ENCODE data around the gene NFIX. TPM values are rescaled to one million over a fixed set of nuclear protein-coding genes. Genes with fewer than 3 reads are reported as not detected.

Gene NFIX
- total RNA-seq, 8 experiments from 2014 or later, result under 0.01 to 72.3 (median 6.4) TPM

DNA sequence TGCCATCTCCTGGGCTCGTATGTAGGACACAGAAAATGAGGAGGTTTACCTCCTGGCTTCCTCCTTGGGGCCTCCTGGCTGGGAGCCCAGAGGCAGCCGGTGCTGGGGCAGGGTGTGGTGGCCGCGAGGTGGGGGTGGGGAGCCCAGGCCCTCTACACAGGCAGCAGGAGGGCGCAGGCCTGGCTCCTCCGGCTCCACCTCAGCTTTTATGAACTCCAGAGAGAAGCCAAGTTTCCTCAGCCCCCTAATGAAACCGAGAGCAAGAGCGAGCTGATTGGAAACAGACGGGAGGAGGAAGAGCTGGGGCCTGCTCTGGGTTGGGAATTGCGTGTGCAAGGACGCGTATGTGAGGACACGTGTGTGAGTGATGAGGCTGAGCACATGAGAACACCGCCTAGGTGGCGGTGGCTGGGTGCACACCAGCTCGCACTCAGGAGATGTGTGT, 84.3 kb downstream of the NFIX start:
- WGBS, 10 experiments, result 29 to 67% methylated on average over 2 to 5 of the region's 16 CpGs; no CpG with 5 or more reads in 8 of the 10 experiments
- H3K4me1 ChIP-seq (replicated peaks in 1 of 2), result peaks cover 10 to 27% of the 10 kb centered on the region in 2 donors
- no peak overlapping the region for H3K27ac ChIP-seq
- ATAC-seq (replicated peaks in 6 of 8), result peak; percentile 31 to 86 (median 48)
- in situ Hi-C loops (cut with MboI; ENCODE audit: low pct_unique_long_range_greater_than_20kb in 2 of 9, low sequenced_read_pairs in 9 of 9, unreplicated experiment in 9 of 9), result loop anchor here in 2 of 9 experiments (25.0 kb wide), 1 partner anchor 92 kb away; the partner anchor contains the start of gene NFIX (in 2 of the 2)
- H3K4me3 ChIP-seq, result no peak overlapping the region

- Histone ChIP-seq H3K4me1 (replicated peaks in 1 of 2) (peaks cover 10 to 27% of the 10 kb centered on the region in 2 donors), H3K27ac (peak overlapping the region in 1 of 2 donors; percentile 11), H3K4me3 (no peak overlapping the region)
- WGBS, 10 experiments, result 0 to 88% (median 40%) methylated on average over 1 to 7 of the region's 14 CpGs; no CpG with 5 or more reads in 1 of the 10 experiments
- in situ Hi-C loops (cut with MboI; ENCODE audit: low pct_unique_long_range_greater_than_20kb in 2 of 9, low sequenced_read_pairs in 9 of 9, unreplicated experiment in 9 of 9), result loop anchor here in 2 of 9 experiments (25.0 kb wide), 1 partner anchor 95 kb away; the partner anchor contains the start of gene NFIX (in 2 of the 2)
- peak in 7 of 8 experiments; percentile 4 to 92 (median 84) for ATAC-seq (replicated peaks in 6 of 8)
Measured at GRCh38 chr19:13082192-13083007, 87.1 kb downstream of the NFIX start.

GRCh38 chr19:13083008-13083404, 87.7 kb downstream of the NFIX start:
- Histone ChIP-seq H3K4me1 (replicated peaks in 1 of 2) (peaks cover 10 to 27% of the 10 kb centered on the region in 2 donors), H3K27ac (no peak overlapping the region), H3K4me3 (no peak overlapping the region)
- in situ Hi-C loops (cut with MboI; ENCODE audit: low pct_unique_long_range_greater_than_20kb in 2 of 9, low sequenced_read_pairs in 9 of 9, unreplicated experiment in 9 of 9), result loop anchor here in 2 of 9 experiments (25.0 kb wide), 1 partner anchor 96 kb away; the partner anchor contains the start of gene NFIX (in 2 of the 2)
- no peak for ATAC-seq (replicated peaks in 6 of 8)
- WGBS, 10 experiments, result 33 to 100% (median 60%) methylated on average over 1 to 5 of the region's 7 CpGs; no CpG with 5 or more reads in 4 of the 10 experiments

- H3K27ac ChIP-seq, result no peak overlapping the region
- peaks cover 10 to 27% of the 10 kb centered on the region in 2 donors for H3K4me1 ChIP-seq (replicated peaks in 1 of 2)
- ATAC-seq (replicated peaks in 6 of 8), result peak in 3 of 8 experiments; percentile 21 to 70 (median 55)
- H3K4me3 ChIP-seq, result no peak overlapping the region
- in situ Hi-C loops (cut with MboI; ENCODE audit: low pct_unique_long_range_greater_than_20kb in 2 of 9, low sequenced_read_pairs in 9 of 9, unreplicated experiment in 9 of 9), result loop anchor here in 2 of 9 experiments (25.0 kb wide), 1 partner anchor 96 kb away; the partner anchor contains the start of gene NFIX (in 2 of the 2)
- WGBS, 10 experiments, result 40 to 80% (median 63%) methylated on average over 1 to 8 of the region's 9 CpGs; no CpG with 5 or more reads in 6 of the 10 experiments
Measured at GRCh38 chr19:13083627-13084026, 88.4 kb downstream of the NFIX start.

- no peak overlapping the region for H3K27ac ChIP-seq
- WGBS, 10 experiments, result 0 to 60% (median 20%) methylated on average over 1 to 7 of the region's 7 CpGs; no CpG with 5 or more reads in 3 of the 10 experiments
- no peak overlapping the region for H3K4me3 ChIP-seq
- H3K4me1 ChIP-seq (replicated peaks in 1 of 2), result peaks cover 10 to 15% of the 10 kb centered on the region in 2 donors
- in situ Hi-C loops (cut with MboI; ENCODE audit: low pct_unique_long_range_greater_than_20kb in 2 of 9, low sequenced_read_pairs in 9 of 9, unreplicated experiment in 9 of 9), result loop anchor here in 2 of 9 experiments (25.0 kb wide), 1 partner anchor 98 kb away; the partner anchor contains the start of gene NFIX (in 2 of the 2)
- no peak for ATAC-seq (replicated peaks in 6 of 8)
Measured at GRCh38 chr19:13085666-13086065, 90.4 kb downstream of the NFIX start.

DNA sequence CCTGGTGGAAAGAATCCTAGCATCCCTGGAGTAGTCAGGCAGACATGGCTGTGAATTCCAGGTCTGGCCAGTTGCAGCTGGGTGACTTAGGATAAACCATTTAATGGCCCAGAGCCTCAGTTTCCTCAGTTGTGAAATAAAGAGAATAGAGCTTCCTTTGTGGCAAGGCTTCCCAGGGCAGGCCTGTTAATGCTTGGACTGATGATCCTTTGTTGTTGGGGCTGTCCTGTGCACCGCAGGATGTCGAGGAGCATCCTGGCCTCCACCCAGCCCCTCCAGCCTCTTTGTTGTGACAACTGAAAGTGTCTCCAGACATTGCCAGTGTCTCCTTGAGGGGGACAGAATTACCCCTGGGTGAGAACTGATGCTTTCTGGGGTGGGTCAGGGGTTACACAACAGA, 91.1 kb downstream of the NFIX start:
- Histone ChIP-seq H3K4me1 (replicated peaks in 1 of 2) (peaks cover 11 to 21% of the 10 kb centered on the region in 2 donors), H3K4me3 (no peak overlapping the region), H3K27ac (no peak overlapping the region)
- no peak for ATAC-seq (replicated peaks in 6 of 8)
- in situ Hi-C loops (cut with MboI; ENCODE audit: low pct_unique_long_range_greater_than_20kb in 2 of 9, low sequenced_read_pairs in 9 of 9, unreplicated experiment in 9 of 9), result loop anchor here in 2 of 9 experiments (25.0 kb wide), 1 partner anchor 99 kb away; the partner anchor contains the start of gene NFIX (in 2 of the 2)
- WGBS, 10 experiments, result 50% methylated on average over 2 of the region's 2 CpGs; no CpG with 5 or more reads in 9 of the 10 experiments

DNA sequence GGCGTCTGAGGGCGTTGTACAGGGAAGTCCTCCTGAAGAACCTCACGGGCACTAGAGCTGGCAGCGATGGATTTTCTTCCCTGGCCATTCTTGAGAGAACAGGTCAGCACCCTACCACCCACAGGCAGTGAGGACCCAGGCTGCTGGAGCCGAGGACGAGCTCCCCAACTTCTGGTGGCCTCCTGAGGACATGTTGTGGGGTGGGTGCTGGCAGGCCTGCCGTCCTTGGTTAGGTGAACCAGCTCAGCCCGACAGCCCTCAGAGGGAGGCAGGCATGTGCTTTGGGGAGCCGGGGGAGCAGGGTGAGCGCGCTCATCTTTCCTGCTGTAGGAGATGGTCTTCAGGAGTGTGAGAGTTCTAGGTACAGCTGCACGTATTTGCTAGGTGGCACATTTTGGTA, 92.0 kb downstream of the NFIX start:
- Histone ChIP-seq H3K27ac (no peak overlapping the region), H3K4me3 (no peak overlapping the region), H3K4me1 (replicated peaks in 1 of 2) (peaks cover 19 to 26% of the 10 kb centered on the region in 2 donors)
- no peak for ATAC-seq (replicated peaks in 6 of 8)
- in situ Hi-C loops (cut with MboI; ENCODE audit: low pct_unique_long_range_greater_than_20kb in 2 of 9, low sequenced_read_pairs in 9 of 9, unreplicated experiment in 9 of 9), result loop anchor here in 2 of 9 experiments (25.0 kb wide), 1 partner anchor 100 kb away; the partner anchor contains the start of gene NFIX (in 2 of the 2)
- 50 to 100% (median 63%) methylated on average over 1 to 3 of the region's 12 CpGs; no CpG with 5 or more reads in 4 of the 10 experiments for WGBS, 10 experiments

GRCh38 chr19:13087795-13088537, 92.7 kb downstream of the NFIX start:
- no peak overlapping the region for H3K4me3 ChIP-seq
- H3K27ac ChIP-seq, result no peak overlapping the region
- WGBS, 10 experiments, result 87 to 95% (median 88%) methylated on average over 4 to 18 of the region's 37 CpGs; no CpG with 5 or more reads in 7 of the 10 experiments
- no peak for ATAC-seq (replicated peaks in 6 of 8)
- in situ Hi-C loops (cut with MboI; ENCODE audit: low pct_unique_long_range_greater_than_20kb in 2 of 9, low sequenced_read_pairs in 9 of 9, unreplicated experiment in 9 of 9), result loop anchor here in 2 of 9 experiments (25.0 kb wide), 1 partner anchor 101 kb away; the partner anchor contains the start of gene NFIX (in 2 of the 2)
- peaks cover 16 to 26% of the 10 kb centered on the region in 2 donors for H3K4me1 ChIP-seq (replicated peaks in 1 of 2)

DNA sequence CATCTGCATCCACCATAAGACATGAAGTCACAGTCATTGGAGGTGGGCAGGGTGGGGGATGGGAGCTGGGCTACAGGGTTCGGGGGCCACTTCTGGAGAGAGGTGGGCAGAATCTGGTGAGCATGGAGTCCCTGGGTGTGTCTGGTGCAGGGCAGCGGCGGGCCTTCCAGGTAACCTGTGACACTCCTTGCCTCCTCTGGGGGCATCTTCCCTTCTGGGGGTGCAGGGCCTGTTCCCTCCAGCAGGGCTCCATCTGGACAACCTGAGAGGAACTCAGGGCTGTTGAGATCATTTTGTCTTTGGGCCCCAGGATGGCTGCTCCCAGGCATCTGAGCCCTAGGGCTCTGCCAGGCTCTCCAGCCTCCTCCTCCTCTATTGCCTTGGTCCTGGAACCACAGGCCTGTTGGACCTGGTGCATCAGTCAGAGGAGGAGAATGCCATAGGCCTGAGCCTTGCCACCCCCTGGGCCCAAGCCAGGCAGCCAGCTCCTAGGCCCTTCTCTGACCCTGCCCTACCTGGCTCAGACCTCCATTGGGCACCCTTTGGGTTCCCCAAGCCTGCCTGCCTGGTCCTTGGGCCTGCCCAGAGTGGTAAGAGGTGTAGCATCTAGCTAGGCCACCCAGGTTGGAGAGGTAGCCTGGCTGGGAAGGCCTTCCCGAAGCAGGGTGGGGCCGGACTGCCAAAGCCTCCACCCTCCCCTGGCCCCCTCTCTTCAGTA, 94.0 kb downstream of the NFIX start:
- no peak overlapping the region for H3K27ac ChIP-seq
- peak in 2 of 8 experiments; percentile 5 to 35 for ATAC-seq (replicated peaks in 6 of 8)
- WGBS, 10 experiments, result 92% methylated on average over 2 of the region's 5 CpGs; no CpG with 5 or more reads in 9 of the 10 experiments

DNA sequence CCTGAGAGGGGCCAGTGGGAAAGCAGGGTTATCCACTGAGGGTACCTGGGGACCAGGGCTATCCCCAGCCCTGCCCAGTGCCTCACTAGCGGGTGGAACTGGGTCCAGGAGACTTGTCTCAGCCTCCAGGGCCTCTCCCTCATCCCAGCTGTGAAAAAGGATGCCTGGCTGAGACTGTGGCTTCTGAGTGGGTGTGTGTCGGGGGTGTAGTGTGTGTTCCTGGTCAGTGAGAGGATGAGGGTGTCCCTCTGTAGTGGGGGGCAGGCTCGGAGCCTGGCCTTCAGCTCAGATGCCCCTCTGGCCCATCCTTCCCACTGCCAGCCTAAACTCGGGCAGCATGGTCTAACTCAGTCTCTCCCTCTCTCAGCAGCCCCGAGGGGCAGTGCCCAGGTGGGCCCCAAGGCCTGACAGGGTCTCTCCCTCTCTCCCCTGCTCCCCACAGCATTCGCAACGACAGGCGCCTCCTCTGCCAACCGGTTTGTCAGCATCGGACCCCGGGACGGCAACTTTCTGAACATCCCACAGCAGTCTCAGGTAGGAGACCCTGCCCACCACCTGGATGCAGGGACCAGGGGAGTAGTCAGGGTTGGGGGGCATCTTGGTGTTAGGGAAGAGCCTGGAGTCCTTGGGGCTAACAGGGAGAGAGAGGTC, 94.7 kb downstream of the NFIX start:
- WGBS, 10 experiments, result 20 to 100% (median 85%) methylated on average over 1 to 4 of the region's 12 CpGs; no CpG with 5 or more reads in 3 of the 10 experiments
- in situ Hi-C loops (cut with MboI; ENCODE audit: low pct_unique_long_range_greater_than_20kb in 2 of 9, low sequenced_read_pairs in 9 of 9, unreplicated experiment in 9 of 9), result loop anchor here (10.0 to 25.0 kb wide), 3 partner anchors 103 to 115 kb away; partner anchors contain the start of gene NFIX (in 2 of the 9)
- no peak overlapping the region for H3K27ac ChIP-seq
- no peak overlapping the region for H3K4me3 ChIP-seq
- peaks cover 16 to 38% of the 10 kb centered on the region in 2 donors for H3K4me1 ChIP-seq (replicated peaks in 1 of 2)
- no peak for ATAC-seq (replicated peaks in 6 of 8)

More for the DNA sequence above, 94.0 kb downstream of the NFIX start:
- in situ Hi-C loops (cut with MboI; ENCODE audit: low pct_unique_long_range_greater_than_20kb in 2 of 9, low sequenced_read_pairs in 9 of 9, unreplicated experiment in 9 of 9), result loop anchor here in 2 of 9 experiments (25.0 kb wide), 1 partner anchor 102 kb away; the partner anchor contains the start of gene NFIX (in 2 of the 2)
- peaks cover 14 to 32% of the 10 kb centered on the region in 2 donors for H3K4me1 ChIP-seq (replicated peaks in 1 of 2)
- no peak overlapping the region for H3K4me3 ChIP-seq

GRCh38 chr19:13090511-13091231, 95.4 kb downstream of the NFIX start:
- Histone ChIP-seq H3K4me3 (no peak overlapping the region), H3K27ac (no peak overlapping the region), H3K4me1 (replicated peaks in 1 of 2) (peaks cover 16 to 45% of the 10 kb centered on the region in 2 donors)
- ATAC-seq (replicated peaks in 6 of 8), result no peak
- WGBS, 10 experiments, result 10 to 100% (median 75%) methylated on average over 1 to 3 of the region's 10 CpGs; no CpG with 5 or more reads in 6 of the 10 experiments
- in situ Hi-C loops (cut with MboI; ENCODE audit: low pct_unique_long_range_greater_than_20kb in 2 of 9, low sequenced_read_pairs in 9 of 9, unreplicated experiment in 9 of 9), result loop anchor here (10.0 to 25.0 kb wide), 3 partner anchors 103 to 116 kb away; partner anchors contain the start of gene NFIX (in 2 of the 9)

Measured in motor neuron (in vitro differentiated cells).